ENCODE data around the gene STK39.

Gene STK39

DNA sequence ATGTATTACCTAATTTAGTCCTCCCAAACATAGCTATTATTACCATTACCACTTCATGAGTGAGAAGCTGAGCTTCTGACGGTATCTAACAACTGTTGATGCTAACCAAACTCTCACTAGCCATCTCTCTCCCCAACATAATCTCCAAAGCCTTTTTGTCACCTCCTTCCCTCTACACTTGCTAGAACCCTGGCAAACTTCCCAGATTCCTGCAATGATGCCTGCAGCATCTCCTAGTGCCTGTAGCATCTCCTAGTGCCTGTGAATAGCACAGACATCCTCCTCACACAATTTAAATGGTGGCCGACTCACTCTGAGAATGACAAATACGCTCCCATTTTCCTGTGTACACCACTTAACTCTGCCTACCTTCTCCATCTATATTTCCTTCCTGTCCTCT lies 126.7 kb downstream of the STK39 start:
- H3K4me1 ChIP-seq (ENCODE audit: control insufficient read depth, insufficient read depth, low read length) = no peaks in the 10 kb centered on the region
- H3K36me3 ChIP-seq (ENCODE audit: control insufficient read depth, insufficient read depth, low read length) = no peaks in the 10 kb centered on the region
- WGBS, 2 experiments = 99% methylated on average over 3 of the region's 3 CpGs
- no peak overlapping the region for H3K4me3 ChIP-seq (ENCODE audit: insufficient read depth, low read depth, low read length)
- no peaks in the 10 kb centered on the region for H3K9me3 ChIP-seq (ENCODE audit: control insufficient read depth, low read length)
- H3K27me3 ChIP-seq (ENCODE audit: control insufficient read depth, insufficient read depth, low read length, poor library complexity, severe bottlenecking) = no peaks in the 10 kb centered on the region
- no peak overlapping the region for H3K27ac ChIP-seq (ENCODE audit: insufficient read depth, low read depth, low read length, poor library complexity, severe bottlenecking)

DNA sequence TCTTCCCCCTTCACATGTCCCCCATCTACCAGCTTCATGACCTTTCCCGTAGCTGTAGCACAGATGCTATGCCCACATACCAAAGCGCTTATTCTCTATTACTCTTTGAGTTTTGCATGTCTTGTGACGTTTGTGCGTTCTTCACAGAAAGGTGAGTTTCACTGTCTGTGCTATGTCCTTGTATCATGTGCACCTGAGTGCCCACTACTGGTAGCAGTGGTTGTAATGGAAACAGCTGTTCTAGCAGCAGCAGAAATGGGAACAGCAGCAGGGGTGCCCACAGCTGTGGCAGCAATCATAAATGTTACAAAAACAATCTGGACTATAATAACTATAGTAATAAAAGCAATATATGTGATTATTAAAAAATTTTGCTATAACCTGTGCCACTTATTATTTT lies 127.1 kb downstream of the STK39 start:
- Histone ChIP-seq H3K36me3 (ENCODE audit: control insufficient read depth, insufficient read depth, low read length) (no peaks in the 10 kb centered on the region), H3K4me1 (ENCODE audit: control insufficient read depth, insufficient read depth, low read length) (no peaks in the 10 kb centered on the region), H3K4me3 (ENCODE audit: insufficient read depth, low read depth, low read length) (no peak overlapping the region), H3K9me3 (ENCODE audit: control insufficient read depth, low read length) (no peaks in the 10 kb centered on the region), H3K27me3 (ENCODE audit: control insufficient read depth, insufficient read depth, low read length, poor library complexity, severe bottlenecking) (no peaks in the 10 kb centered on the region), H3K27ac (ENCODE audit: insufficient read depth, low read depth, low read length, poor library complexity, severe bottlenecking) (no peak overlapping the region)
- 97% methylated on average over 4 of the region's 4 CpGs for WGBS, 2 experiments

DNA sequence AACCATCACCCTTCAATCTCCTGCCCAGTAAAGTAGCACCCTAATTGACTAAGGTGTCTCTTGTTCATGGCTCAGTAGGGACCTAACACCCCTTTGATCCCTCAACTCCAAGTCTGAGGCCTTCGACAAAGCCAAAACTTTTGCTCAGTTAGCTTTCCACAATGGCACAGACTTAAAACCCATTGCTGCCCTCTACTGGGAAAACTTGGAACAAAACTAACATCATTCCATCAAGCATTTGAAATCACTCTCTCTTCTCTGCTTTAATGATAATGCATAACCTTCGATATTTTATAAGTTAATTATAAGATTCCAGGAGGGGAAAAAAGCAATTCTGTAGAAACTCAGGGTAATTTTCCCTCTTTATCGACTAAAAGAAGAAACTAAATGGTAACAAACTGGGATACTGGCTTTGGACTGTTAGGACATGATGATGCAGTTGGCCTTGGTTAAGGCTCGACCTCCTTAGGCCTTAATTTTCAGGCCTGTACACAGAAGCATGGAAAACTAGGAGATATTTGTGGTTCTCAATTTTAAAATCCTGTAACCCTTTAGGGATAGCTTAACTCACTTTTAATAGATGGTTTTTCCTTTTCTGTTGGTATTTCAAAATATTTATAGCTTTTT lies 127.8 kb downstream of the STK39 start:
- Histone ChIP-seq H3K36me3 (ENCODE audit: control insufficient read depth, insufficient read depth, low read length) (no peaks in the 10 kb centered on the region), H3K27me3 (ENCODE audit: control insufficient read depth, insufficient read depth, low read length, poor library complexity, severe bottlenecking) (no peaks in the 10 kb centered on the region), H3K4me1 (ENCODE audit: control insufficient read depth, insufficient read depth, low read length) (no peaks in the 10 kb centered on the region), H3K4me3 (ENCODE audit: insufficient read depth, low read depth, low read length) (no peak overlapping the region), H3K9me3 (ENCODE audit: control insufficient read depth, low read length) (no peaks in the 10 kb centered on the region), H3K27ac (ENCODE audit: insufficient read depth, low read depth, low read length, poor library complexity, severe bottlenecking) (no peak overlapping the region)
- WGBS, 2 experiments = 57 to 61% methylated on average over 3 to 4 of the region's 4 CpGs

DNA sequence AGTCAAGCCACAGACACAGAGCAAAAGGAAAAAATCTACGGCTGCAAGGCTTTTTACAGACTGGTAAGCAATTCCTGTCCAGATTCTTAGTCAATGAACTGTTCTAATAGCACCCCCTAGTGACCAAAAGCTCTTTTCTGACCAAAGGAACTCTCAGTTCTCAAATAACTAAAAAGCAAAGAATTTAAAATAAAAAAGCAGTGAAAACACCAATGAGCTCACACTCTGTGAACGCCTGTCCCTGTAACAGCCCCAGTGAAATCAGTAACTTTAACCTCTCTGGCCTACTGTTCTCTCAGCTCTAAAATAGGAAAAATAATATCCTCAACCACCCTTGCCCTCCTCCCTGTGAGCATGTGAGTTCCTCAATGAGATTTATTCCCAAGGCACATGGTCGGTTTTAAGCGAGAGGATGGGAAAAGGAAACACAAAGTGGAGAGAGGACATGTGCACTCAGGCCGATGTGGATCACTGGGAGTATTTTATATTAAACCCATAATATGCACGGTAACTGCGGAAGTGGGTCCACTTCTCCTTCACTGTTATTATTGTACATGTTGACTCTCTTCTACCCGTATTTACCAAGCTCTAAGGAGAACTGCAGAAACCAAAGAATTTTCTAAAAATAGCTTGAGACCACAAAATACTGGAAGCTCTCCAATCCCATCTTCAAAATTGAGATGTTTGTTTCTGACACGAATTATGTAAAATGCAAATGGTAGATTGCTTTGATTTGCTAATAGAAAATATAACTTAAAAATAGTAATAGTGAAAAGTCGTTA lies 128.5 kb downstream of the STK39 start:
- H3K27me3 ChIP-seq (ENCODE audit: control insufficient read depth, insufficient read depth, low read length, poor library complexity, severe bottlenecking) = no peaks in the 10 kb centered on the region
- H3K9me3 ChIP-seq (ENCODE audit: control insufficient read depth, low read length) = no peaks in the 10 kb centered on the region
- no peaks in the 10 kb centered on the region for H3K4me1 ChIP-seq (ENCODE audit: control insufficient read depth, insufficient read depth, low read length)
- H3K36me3 ChIP-seq (ENCODE audit: control insufficient read depth, insufficient read depth, low read length) = no peaks in the 10 kb centered on the region
- H3K4me3 ChIP-seq (ENCODE audit: insufficient read depth, low read depth, low read length) = no peak overlapping the region
- 65 to 76% methylated on average over 9 to 10 of the region's 10 CpGs for WGBS, 2 experiments
- H3K27ac ChIP-seq (ENCODE audit: insufficient read depth, low read depth, low read length, poor library complexity, severe bottlenecking) = no peak overlapping the region

DNA sequence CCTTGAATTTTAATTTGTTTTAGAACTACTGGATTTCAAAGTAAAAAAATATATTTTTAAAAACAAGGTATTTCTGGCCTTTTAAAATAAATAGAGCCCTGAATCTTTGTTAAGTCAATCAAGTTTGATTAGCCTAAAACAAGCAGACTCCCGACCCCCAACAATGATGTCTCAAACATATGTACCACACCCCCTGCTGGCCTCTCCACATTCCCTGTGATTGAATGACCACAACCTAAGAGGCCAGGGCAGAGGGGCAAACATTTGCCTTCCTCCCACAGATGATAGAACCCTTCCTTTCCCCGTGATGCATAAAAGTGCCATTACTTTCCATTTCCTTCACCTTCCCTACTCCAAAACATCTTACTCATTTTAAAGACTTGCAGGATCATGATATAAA lies 130.9 kb downstream of the STK39 start:
- Histone ChIP-seq H3K9me3 (ENCODE audit: control insufficient read depth, low read length) (no peaks in the 10 kb centered on the region), H3K36me3 (ENCODE audit: control insufficient read depth, insufficient read depth, low read length) (no peaks in the 10 kb centered on the region), H3K4me1 (ENCODE audit: control insufficient read depth, insufficient read depth, low read length) (no peaks in the 10 kb centered on the region), H3K27ac (ENCODE audit: insufficient read depth, low read depth, low read length, poor library complexity, severe bottlenecking) (no peak overlapping the region), H3K4me3 (ENCODE audit: insufficient read depth, low read depth, low read length) (no peak overlapping the region), H3K27me3 (ENCODE audit: control insufficient read depth, insufficient read depth, low read length, poor library complexity, severe bottlenecking) (no peaks in the 10 kb centered on the region)
- 9 to 28% methylated on average over 2 of the region's 2 CpGs for WGBS, 2 experiments

DNA sequence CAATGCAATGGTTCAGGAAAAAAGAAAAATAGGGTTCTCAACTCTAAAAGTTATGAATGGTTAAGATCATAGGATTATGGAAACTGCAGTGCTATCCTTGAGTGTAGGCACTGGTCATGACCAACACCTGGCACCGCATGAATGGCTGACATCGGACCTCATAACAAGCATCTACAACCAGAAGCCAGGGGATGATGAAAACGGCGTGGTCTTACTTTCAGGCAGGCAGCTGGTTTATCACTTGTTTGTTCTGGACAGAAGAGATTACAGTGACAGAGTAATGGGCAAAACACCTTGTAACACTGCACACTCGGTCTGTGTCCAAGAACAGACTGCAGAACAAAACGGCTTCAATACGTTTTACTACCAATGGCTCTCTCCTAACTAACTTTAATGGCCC lies 132.8 kb downstream of the STK39 start:
- no peaks in the 10 kb centered on the region for H3K27me3 ChIP-seq (ENCODE audit: control insufficient read depth, insufficient read depth, low read length, poor library complexity, severe bottlenecking)
- no peaks in the 10 kb centered on the region for H3K9me3 ChIP-seq (ENCODE audit: control insufficient read depth, low read length)
- H3K27ac ChIP-seq (ENCODE audit: insufficient read depth, low read depth, low read length, poor library complexity, severe bottlenecking) = no peak overlapping the region
- no peaks in the 10 kb centered on the region for H3K4me1 ChIP-seq (ENCODE audit: control insufficient read depth, insufficient read depth, low read length)
- WGBS, 2 experiments = 93 to 94% methylated on average over 7 of the region's 7 CpGs
- H3K36me3 ChIP-seq (ENCODE audit: control insufficient read depth, insufficient read depth, low read length) = no peaks in the 10 kb centered on the region
- no peak overlapping the region for H3K4me3 ChIP-seq (ENCODE audit: insufficient read depth, low read depth, low read length)

DNA sequence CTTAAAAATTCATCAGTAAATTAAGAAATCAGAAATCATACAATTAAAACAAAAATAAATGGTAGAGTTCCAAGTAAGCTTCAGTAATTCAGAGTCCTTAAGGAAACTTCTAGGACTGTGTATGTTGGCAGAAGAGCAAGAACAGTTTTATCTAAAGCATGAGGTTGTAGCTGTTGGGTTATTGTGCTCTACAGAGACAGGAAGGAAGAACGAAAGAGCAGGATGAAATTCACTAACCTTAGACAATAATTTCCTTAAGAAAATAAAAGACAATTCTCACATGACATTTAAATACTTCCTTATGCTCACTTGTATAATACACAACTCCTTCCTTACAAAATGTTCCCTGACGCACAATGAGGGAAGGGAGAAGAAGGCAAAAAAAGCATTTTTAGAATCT lies 133.4 kb downstream of the STK39 start:
- Histone ChIP-seq H3K36me3 (ENCODE audit: control insufficient read depth, insufficient read depth, low read length) (no peaks in the 10 kb centered on the region), H3K4me1 (ENCODE audit: control insufficient read depth, insufficient read depth, low read length) (no peaks in the 10 kb centered on the region), H3K9me3 (ENCODE audit: control insufficient read depth, low read length) (no peaks in the 10 kb centered on the region), H3K4me3 (ENCODE audit: insufficient read depth, low read depth, low read length) (no peak overlapping the region), H3K27me3 (ENCODE audit: control insufficient read depth, insufficient read depth, low read length, poor library complexity, severe bottlenecking) (no peaks in the 10 kb centered on the region), H3K27ac (ENCODE audit: insufficient read depth, low read depth, low read length, poor library complexity, severe bottlenecking) (no peak overlapping the region)
- WGBS, 2 experiments = 87 to 100% methylated on average over 1 to 2 of the region's 2 CpGs

DNA sequence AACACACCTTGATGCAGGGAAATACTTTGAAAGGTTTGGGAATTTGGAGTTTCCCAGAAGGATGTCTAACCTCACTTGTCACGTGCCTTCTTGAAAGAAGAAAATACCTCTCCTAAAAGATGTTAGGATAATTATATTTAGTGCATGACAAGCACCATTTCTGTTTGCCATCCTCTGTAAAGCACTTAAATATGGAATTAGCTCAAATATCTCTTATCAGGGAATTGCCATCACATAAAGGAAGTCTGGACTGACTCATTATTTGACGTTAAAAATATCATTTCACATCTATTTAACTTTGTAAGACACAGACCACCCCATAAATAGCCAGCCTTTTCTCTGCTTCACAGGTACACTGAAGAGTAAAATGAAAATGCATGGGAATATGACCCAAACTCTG lies 140.1 kb downstream of the STK39 start:
- H3K36me3 ChIP-seq (ENCODE audit: control insufficient read depth, insufficient read depth, low read length) = no peaks in the 10 kb centered on the region
- no peaks in the 10 kb centered on the region for H3K9me3 ChIP-seq (ENCODE audit: control insufficient read depth, low read length)
- H3K4me1 ChIP-seq (ENCODE audit: control insufficient read depth, insufficient read depth, low read length) = no peaks in the 10 kb centered on the region
- H3K27ac ChIP-seq (ENCODE audit: insufficient read depth, low read depth, low read length, poor library complexity, severe bottlenecking) = no peak overlapping the region
- H3K4me3 ChIP-seq (ENCODE audit: insufficient read depth, low read depth, low read length) = no peak overlapping the region
- 93 to 100% methylated on average over 1 to 2 of the region's 2 CpGs for WGBS, 2 experiments
- no peaks in the 10 kb centered on the region for H3K27me3 ChIP-seq (ENCODE audit: control insufficient read depth, insufficient read depth, low read length, poor library complexity, severe bottlenecking)

DNA sequence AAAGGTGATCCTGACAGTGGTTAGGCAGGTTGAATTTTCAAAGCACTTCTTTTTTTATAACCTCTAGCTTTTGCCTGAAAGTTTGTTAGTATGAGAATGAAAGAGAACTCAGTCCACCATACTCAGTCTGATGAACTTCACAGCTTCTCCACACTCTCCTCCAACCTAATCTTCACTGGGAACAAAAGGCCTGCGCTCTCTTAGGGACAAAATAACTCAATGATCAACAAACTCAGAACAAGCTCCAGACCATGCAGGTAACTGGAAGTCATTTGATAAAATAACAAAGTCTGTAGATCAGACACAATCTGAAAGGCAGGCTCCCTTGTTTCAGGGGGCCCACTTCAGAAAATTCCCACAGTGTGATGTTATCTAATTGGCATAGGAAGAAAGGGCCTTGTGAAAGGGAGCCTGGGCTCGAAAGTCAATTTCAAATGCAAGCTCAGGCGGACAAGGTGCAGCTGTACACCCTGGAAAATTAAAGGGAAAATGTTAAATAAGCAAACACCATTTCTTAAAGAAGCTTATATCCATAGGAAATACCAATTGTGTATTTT lies 142.2 kb downstream of the STK39 start:
- Histone ChIP-seq H3K27me3 (ENCODE audit: control insufficient read depth, insufficient read depth, low read length, poor library complexity, severe bottlenecking) (no peaks in the 10 kb centered on the region), H3K4me3 (ENCODE audit: insufficient read depth, low read depth, low read length) (no peak overlapping the region), H3K9me3 (ENCODE audit: control insufficient read depth, low read length) (no peaks in the 10 kb centered on the region), H3K36me3 (ENCODE audit: control insufficient read depth, insufficient read depth, low read length) (no peaks in the 10 kb centered on the region), H3K4me1 (ENCODE audit: control insufficient read depth, insufficient read depth, low read length) (no peaks in the 10 kb centered on the region), H3K27ac (ENCODE audit: insufficient read depth, low read depth, low read length, poor library complexity, severe bottlenecking) (no peak overlapping the region)
- WGBS, 2 experiments = 91 to 100% methylated on average over 2 to 3 of the region's 3 CpGs

DNA sequence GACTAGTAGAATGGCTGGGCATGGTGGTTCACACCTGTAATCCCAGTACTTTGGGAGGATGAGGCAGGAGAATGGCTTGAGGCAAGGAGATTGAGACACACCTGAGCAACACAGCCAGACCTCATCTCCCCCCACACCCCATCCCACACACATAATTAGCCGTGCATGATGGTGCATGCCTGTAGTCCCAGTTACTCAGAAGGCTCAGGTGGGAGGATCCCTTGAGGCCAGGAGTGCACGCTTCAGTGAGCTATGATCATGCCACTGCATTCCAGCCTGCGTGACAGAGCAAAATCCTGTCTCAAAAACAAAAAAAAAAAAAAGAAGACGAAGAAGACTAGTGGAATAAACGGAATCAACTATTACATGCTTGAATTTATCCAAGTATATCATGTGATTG lies 150.0 kb downstream of the STK39 start:
- H3K4me1 ChIP-seq (ENCODE audit: control insufficient read depth, insufficient read depth, low read length) = no peaks in the 10 kb centered on the region
- no peaks in the 10 kb centered on the region for H3K27me3 ChIP-seq (ENCODE audit: control insufficient read depth, insufficient read depth, low read length, poor library complexity, severe bottlenecking)
- 91 to 98% methylated on average over 3 of the region's 5 CpGs for WGBS, 2 experiments
- H3K9me3 ChIP-seq (ENCODE audit: control insufficient read depth, low read length) = no peaks in the 10 kb centered on the region
- H3K27ac ChIP-seq (ENCODE audit: insufficient read depth, low read depth, low read length, poor library complexity, severe bottlenecking) = no peak overlapping the region
- no peaks in the 10 kb centered on the region for H3K36me3 ChIP-seq (ENCODE audit: control insufficient read depth, insufficient read depth, low read length)
- H3K4me3 ChIP-seq (ENCODE audit: insufficient read depth, low read depth, low read length) = no peak overlapping the region

All from ectodermal cell (in vitro differentiated cells).